GM21381 (cell line): ENCODE measurements around the gene ARSG.
A peak's percentile ranks its signal among the peaks of the same experiment; 100 is the strongest.
"Not testable (repeated sequence)": the region's sequence is repeated elsewhere in the genome, so short reads cannot be mapped to it uniquely, and the experiment has no call there.

ENCODE experiments used
- ATAC-seq: cut with Tn5 transposase; IDR thresholded peaks from one replicate; pipeline ENCODE4 v1.9.1; 2021; ENCODE audit warnings: mild to moderate bottlenecking, moderate library complexity; ENCODE audit not compliant: unreplicated experiment

The ARSG gene

DNA sequence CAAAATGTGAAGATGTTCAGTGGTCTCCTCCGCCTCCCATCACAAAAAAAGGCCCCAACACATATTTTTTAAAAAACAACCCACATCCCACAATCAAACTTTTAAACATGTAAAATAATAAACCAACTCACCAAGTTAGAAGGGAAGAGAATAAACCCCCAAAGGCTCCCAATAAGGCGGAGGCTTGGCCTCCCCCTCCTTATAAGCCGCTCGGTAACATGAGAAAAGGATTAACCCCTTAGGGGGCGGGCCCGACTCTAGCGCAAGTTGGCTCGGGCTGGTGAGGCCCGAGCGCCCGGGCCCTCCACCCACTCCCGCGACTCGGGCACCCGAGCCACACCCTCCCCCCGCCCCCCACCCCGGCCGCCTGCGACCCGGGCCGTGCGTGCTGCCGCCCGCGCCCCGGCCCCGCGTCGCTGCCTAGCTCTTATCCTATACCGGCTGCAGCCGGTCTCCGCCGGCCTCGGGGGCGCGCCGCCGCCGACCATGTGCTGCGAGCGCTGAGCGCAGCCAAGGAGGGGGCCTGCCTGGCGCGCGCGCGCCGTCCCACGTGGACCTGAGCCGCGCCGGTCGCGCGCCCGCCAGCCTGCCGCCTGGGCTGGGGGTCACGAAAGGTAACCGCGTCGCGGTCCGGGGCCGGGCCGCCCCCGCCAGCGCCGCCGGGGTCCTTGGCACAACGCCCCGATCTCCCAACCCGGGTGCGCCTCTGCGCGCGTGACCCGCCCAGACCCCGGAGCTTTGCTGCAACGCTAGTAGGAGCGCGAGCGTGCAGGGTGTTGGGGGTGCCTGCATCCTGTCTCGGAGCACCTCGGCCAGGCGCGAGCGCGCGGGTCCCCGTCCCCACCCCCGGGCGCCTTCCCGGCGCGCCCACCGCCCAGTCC is at the start of gene ARSG, which contains the start of gene SLC16A6:
Gene ARSG, plus strand, starts transcription at position 541 of the 881 bp plus-strand sequence. CDS start 15,999 bp downstream, outside the sequence.
Gene SLC16A6, minus strand, starts transcription at position 173 of the 881 bp plus-strand sequence. CDS start 12,807 bp downstream, outside the sequence.
- peak; percentile 49 for ATAC-seq

GRCh38 chr17:68246271-68247028 is 44.8 kb upstream of the ARSG start:
- ATAC-seq: no peak

GRCh38 chr17:68247445-68248198 is 43.7 kb upstream of the ARSG start, which contains the start of gene AMZ2:
TSS of gene AMZ2 (plus strand) at chr17:68248043. CDS start at chr17:68250188, 2,145 bp downstream.
- ATAC-seq: peak; percentile 88

- ATAC-seq: peak; percentile 25
Observed at GRCh38 chr17:68248199-68248825, 43.0 kb upstream of the ARSG start.

DNA sequence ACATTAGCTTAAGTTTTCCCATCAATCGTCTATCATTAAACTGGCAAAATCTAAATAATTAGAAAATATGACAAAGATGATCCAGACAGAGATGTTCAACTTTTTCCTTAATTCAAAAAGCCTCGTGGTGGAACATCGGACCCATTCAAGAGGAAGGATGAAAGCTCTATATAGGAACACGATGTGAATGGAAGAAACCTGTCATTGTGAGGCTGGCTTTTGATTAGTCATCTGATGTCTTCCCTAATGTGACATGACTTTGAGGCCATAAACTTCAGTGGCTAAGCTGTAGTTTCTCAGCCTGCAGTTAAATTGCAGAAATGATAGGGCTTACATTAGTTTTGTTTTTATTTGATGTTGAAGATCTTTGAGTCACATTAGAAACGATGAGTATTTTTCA is 42.4 kb upstream of the ARSG start:
- no peak for ATAC-seq

- no peak for ATAC-seq
Observed at GRCh38 chr17:68249354-68249765, 41.9 kb upstream of the ARSG start.

- ATAC-seq: not testable (repeated sequence)
Observed at GRCh38 chr17:68253426-68253825, 37.9 kb upstream of the ARSG start.

- ATAC-seq: no peak
Observed at GRCh38 chr17:68255151-68255550, 36.1 kb upstream of the ARSG start.

DNA sequence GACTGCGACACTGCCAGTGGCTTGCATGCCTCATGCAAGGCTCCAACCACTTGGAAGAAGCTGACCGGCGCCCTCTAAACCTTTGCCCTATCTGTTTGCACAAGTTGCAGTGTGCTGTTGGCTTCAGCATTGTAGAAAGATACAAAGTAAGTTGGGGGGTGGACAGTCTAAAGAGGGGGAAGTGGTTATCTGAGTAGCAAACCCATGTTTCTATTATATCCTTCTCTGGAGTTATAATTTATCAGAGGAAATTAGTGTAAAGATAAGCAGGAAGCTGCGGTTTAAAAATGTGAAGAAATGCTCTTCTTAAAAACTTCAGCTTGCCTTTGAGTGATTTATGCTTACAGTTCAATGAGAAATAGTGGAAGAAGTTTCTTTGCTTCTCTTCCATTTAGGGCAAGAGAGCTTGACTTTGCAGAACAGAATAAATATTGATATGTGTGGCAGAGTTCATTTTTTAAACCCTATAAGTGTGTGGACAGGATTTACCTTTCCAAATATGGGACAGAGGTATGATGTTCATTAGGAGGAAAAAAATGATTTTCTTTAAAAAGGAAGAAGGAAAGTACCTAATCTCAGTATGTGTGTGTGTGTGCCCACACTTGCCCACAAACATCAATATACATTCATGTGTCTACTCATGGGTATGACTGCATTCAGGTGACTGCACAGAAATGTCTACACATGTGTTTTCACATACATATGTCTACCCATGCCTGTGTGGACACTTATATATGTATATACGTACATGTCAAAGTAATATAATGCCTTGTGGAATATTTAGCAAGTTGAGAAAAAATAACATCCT is 35.4 kb upstream of the ARSG start:
- no peak for ATAC-seq

- not testable (repeated sequence) for ATAC-seq
Observed at GRCh38 chr17:68256701-68257100, 34.6 kb upstream of the ARSG start.

DNA sequence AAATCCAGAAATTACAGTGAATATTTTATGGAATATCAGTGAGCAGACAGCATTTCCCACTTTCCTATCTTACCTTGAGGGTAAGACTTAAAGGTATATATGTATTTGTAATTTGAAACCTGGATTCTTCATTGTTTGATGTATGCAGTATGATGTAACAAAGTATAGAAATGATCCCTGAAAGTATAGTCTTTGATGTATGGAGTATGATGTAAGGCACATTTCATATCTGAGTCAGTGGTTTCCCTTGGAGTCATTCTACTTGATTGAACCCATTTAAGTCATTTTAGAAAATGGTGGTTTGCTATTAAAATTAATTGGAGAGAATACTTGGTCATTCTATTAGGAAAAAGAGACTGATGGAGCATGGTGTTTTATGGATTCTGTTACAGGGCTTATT is 33.4 kb upstream of the ARSG start:
- no peak for ATAC-seq

DNA sequence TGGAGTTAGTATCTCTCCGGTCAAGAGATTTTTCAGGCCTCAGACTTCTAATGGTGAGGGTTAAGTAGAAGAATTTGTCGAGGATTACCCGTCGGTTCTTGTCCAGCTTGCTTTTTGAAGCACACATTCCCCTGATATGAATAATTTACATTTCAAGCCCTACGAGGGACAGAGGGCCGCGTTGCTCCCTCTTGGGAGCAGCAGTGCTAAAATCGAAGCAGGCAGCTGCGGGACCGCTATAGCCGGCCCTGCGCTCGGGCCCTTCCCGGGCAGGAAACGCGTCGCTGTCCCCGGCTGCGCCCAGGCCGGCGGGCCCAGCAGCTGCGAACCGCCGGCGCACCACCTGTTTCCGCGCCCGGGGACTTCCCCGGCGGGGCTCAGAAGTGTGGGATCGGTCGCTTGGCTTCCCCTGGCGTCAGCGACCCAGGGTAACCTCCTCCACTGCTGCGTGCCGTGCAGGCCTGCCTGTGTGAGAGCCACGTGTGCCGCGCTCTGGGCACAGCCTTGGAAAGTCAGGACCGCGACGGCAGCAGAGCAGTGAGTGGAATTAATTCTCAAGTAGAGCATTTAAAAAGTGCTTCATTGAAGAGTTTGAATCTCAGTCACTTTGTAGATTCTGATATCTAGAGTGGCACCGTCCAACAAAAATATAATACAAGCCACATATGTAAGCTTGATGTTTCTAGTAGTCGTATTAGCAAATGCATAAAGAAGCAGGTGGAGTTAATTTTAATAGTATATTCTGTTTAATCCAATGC is 32.2 kb upstream of the ARSG start:
- ATAC-seq: peak; percentile 93

GRCh38 chr17:68259648-68259951 is 31.7 kb upstream of the ARSG start:
- not testable (repeated sequence) for ATAC-seq

- ATAC-seq: no peak
Observed at GRCh38 chr17:68260051-68260762, 31.1 kb upstream of the ARSG start.

- ATAC-seq: not testable (repeated sequence)
Observed at GRCh38 chr17:68262467-68262866, 28.8 kb upstream of the ARSG start.

- peak; percentile 38 for ATAC-seq
Observed at GRCh38 chr17:68263101-68263681, 28.1 kb upstream of the ARSG start.

DNA sequence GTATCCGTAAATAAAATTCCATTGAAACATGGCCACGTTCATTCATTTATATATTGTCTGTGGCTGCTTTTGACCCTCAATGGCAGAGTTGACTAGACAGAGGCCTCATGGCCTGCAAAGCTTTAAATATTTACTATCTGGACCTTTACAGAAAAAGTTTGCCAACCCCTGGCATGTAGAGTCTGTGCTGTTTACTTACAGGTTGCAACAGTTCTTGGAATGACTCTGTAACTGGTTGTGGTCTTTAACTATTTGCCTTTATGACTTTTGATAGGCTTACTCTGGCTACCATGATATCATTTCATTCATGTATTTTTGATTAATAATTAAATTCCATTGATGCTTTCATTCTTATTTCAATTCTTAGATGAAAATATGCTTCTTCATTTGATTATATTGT is 25.5 kb upstream of the ARSG start:
- ATAC-seq: not testable (repeated sequence)

- ATAC-seq: no peak
Observed at GRCh38 chr17:68273722-68274121, 17.6 kb upstream of the ARSG start.
